WTC11 (cell line): ENCODE measurements around the gene KLHL10. TPM values are rescaled to one million over a fixed set of nuclear protein-coding genes. Genes with fewer than 3 reads are reported as not detected.

Experiments
- ATAC-seq: fragments of 200-7000 bp; cut with Tn5 transposase; 2 replicates; pipeline ENCODE4 v1.10.0; 2021; ENCODE audit warnings: mild to moderate bottlenecking, moderate library complexity
- CTCF ChIA-PET: fragments of 300-600 bp; sonication (Branson Sonifier 250); formaldehyde crosslinking; loops from one replicate; lab custom pipeline; 2021; ENCODE audit warnings: antibody characterized with exemption; lab: Charles Lee
- POLR2A ChIA-PET: fragments of 350-600 bp; sonication (Branson Sonifier 250); formaldehyde crosslinking; loops from one replicate; lab custom pipeline; 2021; ENCODE audit warnings: antibody characterized with exemption; lab: Charles Lee
- DNase-seq: peaks from one replicate; pipeline ENCODE4 v3.0.0; 2021; ENCODE audit warnings: low spot score
- H3K27ac Mint-ChIP-seq: 2 replicates; pipeline ENCODE4 v1.8.0; 2021; ENCODE audit warnings: mixed read lengths
- H3K27me3 Mint-ChIP-seq: 2 replicates; pipeline ENCODE4 v1.8.0; 2021; ENCODE audit warnings: low read depth, mild to moderate bottlenecking, moderate library complexity, mixed read lengths
- H3K36me3 Mint-ChIP-seq: 2 replicates; pipeline ENCODE4 v1.8.0; 2021; ENCODE audit warnings: mixed read lengths
- H3K4me1 Mint-ChIP-seq: 2 replicates; pipeline ENCODE4 v1.8.0; 2022; ENCODE audit warnings: mixed read lengths
- H3K4me3 Mint-ChIP-seq: 2 replicates; pipeline ENCODE4 v1.8.0; 2021; ENCODE audit warnings: mild to moderate bottlenecking, moderate library complexity, mixed read lengths
- H3K9me3 Mint-ChIP-seq: 2 replicates; pipeline ENCODE4 v1.8.0; 2021; ENCODE audit warnings: mixed read lengths
- FOXJ3 ChIP-seq: sonication (generic); formaldehyde crosslinking; IDR thresholded peaks from 2 replicates; pipeline ENCODE4 v1.9.0; 2021; ENCODE audit warnings: missing genetic modification reagents, mild to moderate bottlenecking, borderline replicate concordance
- GTF2I ChIP-seq: fragments of 250-450 bp; sonication (Bioruptor Pico); conservative IDR thresholded peaks from 2 replicates; pipeline ENCODE4 v1.4.0; 2021; ENCODE audit warnings: mild to moderate bottlenecking
- IRF2 ChIP-seq: sonication (generic); formaldehyde crosslinking; IDR thresholded peaks from 2 replicates; pipeline ENCODE4 v1.8.0; 2022; ENCODE audit warnings: low read depth, missing genetic modification reagents, borderline replicate concordance
- MXD4 ChIP-seq: fragments of 250-450 bp; sonication (Bioruptor Pico); IDR thresholded peaks from 2 replicates; pipeline ENCODE4 v1.8.0; 2021; ENCODE audit warnings: mild to moderate bottlenecking, moderate library complexity, borderline replicate concordance
- NR2C2 ChIP-seq: sonication (generic); formaldehyde crosslinking; IDR thresholded peaks from 2 replicates; pipeline ENCODE4 v1.8.0; 2022; ENCODE audit warnings: mild to moderate bottlenecking, missing genetic modification reagents
- ZNF263 ChIP-seq: sonication (generic); formaldehyde crosslinking; IDR thresholded peaks from 2 replicates; pipeline ENCODE4 v1.8.1; 2022; ENCODE audit warnings: low read depth, mild to moderate bottlenecking, moderate library complexity, missing genetic modification reagents
- ZNF416 ChIP-seq: fragments of 250-450 bp; sonication (Bioruptor Pico); IDR thresholded peaks from 2 replicates; pipeline ENCODE4 v1.9.0; 2021; ENCODE audit warnings: mild to moderate bottlenecking, inconsistent platforms
- total RNA-seq: library from RNA; stranded (reverse); gene quantifications from 3 replicates; pipeline ENCODE4 v1.2.3, GENCODE V29; 2021
- TF ChIP-seq, protein P1 (sequence below): sonication (generic); formaldehyde crosslinking; IDR thresholded peaks from 2 replicates; pipeline ENCODE4 v1.8.1; 2023; ENCODE audit warnings: mild to moderate bottlenecking, missing genetic modification reagents, borderline replicate concordance
- TF ChIP-seq, protein P2 (sequence below): sonication (generic); formaldehyde crosslinking; IDR thresholded peaks from 2 replicates; pipeline ENCODE4 v1.8.1; 2022; ENCODE audit warnings: low read depth, missing genetic modification reagents, borderline replicate concordance
- TF ChIP-seq, protein P3 (sequence below): fragments of 250-450 bp; sonication (Bioruptor Pico); IDR thresholded peaks from 2 replicates; pipeline ENCODE4 v1.9.0; 2021; ENCODE audit warnings: mild to moderate bottlenecking, borderline replicate concordance
- TF ChIP-seq, protein P4 (sequence below): sonication (generic); formaldehyde crosslinking; IDR thresholded peaks from 2 replicates; pipeline ENCODE4 v1.8.0; 2022; ENCODE audit warnings: mild to moderate bottlenecking, missing genetic modification reagents
- TF ChIP-seq, protein P5 (sequence below): sonication (generic); formaldehyde crosslinking; IDR thresholded peaks from 2 replicates; pipeline ENCODE4 v1.8.0; 2022; ENCODE audit warnings: mild to moderate bottlenecking, missing genetic modification reagents
- TF ChIP-seq, protein P6 (sequence below): sonication (generic); formaldehyde crosslinking; IDR thresholded peaks from 2 replicates; pipeline ENCODE4 v1.8.0; 2023; ENCODE audit warnings: missing genetic modification reagents, mild to moderate bottlenecking, borderline replicate concordance

KLHL10 gene
- total RNA-seq, 1 experiment from 2014 or later = 0.35 TPM

DNA sequence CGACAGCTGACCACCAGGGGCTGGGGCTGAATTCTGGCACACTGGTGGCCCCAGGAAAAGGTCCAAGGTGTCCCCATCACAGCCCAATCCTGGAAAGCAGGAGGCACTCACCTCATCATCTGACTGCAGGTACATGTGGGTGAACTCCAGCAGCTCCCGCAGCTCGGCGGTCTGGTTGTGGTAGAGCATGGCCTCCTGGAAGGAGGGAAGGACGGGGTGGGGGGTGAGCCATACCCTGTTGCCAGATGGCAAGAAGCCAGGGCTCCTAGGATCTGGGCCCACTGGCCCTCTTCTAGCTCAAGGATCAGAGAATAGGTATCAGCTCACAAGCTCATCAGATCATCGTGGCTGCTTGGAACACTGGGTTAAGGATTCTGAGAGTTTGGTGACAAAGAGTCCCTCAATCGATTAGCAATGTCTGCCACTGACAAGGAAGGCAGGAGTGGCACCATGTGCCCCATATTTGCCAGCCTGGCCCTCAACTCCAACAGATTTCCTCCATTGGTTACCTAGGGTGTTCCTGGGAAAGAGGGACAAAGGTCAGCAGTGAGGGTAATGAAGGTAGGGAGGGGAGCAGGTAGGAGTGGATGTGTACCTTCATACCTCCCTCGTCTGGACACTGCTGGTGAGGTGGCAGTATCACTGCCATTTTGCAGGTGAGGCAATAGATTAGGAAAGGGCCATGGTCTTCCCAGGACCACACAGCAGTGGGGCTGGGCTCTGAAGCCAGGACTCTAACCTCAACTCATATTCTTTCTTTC is 30.8 kb upstream of the KLHL10 start (continued):
- TF ChIP-seq, protein P1, sequence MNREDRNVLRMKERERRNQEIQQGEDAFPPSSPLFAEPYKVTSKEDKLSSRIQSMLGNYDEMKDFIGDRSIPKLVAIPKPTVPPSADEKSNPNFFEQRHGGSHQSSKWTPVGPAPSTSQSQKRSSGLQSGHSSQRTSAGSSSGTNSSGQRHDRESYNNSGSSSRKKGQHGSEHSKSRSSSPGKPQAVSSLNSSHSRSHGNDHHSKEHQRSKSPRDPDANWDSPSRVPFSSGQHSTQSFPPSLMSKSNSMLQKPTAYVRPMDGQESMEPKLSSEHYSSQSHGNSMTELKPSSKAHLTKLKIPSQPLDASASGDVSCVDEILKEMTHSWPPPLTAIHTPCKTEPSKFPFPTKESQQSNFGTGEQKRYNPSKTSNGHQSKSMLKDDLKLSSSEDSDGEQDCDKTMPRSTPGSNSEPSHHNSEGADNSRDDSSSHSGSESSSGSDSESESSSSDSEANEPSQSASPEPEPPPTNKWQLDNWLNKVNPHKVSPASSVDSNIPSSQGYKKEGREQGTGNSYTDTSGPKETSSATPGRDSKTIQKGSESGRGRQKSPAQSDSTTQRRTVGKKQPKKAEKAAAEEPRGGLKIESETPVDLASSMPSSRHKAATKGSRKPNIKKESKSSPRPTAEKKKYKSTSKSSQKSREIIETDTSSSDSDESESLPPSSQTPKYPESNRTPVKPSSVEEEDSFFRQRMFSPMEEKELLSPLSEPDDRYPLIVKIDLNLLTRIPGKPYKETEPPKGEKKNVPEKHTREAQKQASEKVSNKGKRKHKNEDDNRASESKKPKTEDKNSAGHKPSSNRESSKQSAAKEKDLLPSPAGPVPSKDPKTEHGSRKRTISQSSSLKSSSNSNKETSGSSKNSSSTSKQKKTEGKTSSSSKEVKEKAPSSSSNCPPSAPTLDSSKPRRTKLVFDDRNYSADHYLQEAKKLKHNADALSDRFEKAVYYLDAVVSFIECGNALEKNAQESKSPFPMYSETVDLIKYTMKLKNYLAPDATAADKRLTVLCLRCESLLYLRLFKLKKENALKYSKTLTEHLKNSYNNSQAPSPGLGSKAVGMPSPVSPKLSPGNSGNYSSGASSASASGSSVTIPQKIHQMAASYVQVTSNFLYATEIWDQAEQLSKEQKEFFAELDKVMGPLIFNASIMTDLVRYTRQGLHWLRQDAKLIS (CRISPR knock-in tag) = no peak
- no peak for TF ChIP-seq MXD4 (CRISPR knock-in tag)
- TF ChIP-seq, protein P2, sequence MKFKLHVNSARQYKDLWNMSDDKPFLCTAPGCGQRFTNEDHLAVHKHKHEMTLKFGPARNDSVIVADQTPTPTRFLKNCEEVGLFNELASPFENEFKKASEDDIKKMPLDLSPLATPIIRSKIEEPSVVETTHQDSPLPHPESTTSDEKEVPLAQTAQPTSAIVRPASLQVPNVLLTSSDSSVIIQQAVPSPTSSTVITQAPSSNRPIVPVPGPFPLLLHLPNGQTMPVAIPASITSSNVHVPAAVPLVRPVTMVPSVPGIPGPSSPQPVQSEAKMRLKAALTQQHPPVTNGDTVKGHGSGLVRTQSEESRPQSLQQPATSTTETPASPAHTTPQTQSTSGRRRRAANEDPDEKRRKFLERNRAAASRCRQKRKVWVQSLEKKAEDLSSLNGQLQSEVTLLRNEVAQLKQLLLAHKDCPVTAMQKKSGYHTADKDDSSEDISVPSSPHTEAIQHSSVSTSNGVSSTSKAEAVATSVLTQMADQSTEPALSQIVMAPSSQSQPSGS (CRISPR knock-in tag) = no peak
- TF ChIP-seq, all 79 proteins: peak for 0

DNA sequence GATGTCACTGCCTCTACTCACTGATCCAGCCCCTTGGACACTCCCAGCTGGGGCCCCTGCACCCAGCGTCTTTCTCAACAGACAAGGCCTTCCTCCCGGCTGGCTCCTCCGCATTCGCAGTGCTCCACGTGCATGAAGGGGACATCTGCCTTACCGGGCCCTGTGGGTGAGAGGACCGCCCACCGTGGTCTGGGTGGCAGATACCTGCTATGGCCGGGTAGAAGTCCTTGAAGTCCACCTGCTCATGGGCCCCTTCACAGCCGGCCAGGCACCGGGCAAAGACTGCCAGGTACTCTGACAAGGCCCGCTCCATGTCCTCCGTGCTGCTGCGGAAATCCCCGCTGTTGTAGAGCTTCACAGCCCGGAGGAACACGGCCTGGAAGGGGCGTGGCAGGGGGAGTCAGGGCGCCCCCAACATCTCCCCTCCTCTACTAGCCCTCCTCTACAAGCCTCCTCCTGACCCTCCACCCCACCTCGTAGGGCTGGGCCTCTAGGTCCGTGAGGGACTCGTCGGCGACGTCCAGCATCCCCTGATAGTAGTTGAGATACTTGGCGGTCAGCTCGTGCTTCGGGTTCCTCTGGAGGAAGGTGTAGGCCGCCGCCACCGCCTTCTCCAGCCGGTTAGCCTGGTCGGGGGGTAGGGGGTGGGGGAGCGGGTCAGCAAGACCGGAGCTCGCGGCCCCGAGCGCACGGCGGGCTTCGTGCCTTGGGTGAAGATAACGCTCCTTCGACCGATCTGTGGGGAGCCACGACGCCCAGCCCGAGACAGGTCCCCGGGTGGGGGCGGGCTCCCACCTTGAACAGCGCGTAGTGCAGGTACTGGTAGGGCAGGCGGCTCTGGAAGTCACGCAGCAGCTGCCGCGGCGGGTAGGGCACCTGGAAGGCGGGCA is 26.7 kb upstream of the KLHL10 start:
- H3K9me3 Mint-ChIP-seq = no peaks in the 10 kb centered on the region
- H3K4me3 Mint-ChIP-seq = peak overlapping the region; percentile 98
- no peak for TF ChIP-seq NR2C2 (CRISPR knock-in tag)
- TF ChIP-seq, protein P3, sequence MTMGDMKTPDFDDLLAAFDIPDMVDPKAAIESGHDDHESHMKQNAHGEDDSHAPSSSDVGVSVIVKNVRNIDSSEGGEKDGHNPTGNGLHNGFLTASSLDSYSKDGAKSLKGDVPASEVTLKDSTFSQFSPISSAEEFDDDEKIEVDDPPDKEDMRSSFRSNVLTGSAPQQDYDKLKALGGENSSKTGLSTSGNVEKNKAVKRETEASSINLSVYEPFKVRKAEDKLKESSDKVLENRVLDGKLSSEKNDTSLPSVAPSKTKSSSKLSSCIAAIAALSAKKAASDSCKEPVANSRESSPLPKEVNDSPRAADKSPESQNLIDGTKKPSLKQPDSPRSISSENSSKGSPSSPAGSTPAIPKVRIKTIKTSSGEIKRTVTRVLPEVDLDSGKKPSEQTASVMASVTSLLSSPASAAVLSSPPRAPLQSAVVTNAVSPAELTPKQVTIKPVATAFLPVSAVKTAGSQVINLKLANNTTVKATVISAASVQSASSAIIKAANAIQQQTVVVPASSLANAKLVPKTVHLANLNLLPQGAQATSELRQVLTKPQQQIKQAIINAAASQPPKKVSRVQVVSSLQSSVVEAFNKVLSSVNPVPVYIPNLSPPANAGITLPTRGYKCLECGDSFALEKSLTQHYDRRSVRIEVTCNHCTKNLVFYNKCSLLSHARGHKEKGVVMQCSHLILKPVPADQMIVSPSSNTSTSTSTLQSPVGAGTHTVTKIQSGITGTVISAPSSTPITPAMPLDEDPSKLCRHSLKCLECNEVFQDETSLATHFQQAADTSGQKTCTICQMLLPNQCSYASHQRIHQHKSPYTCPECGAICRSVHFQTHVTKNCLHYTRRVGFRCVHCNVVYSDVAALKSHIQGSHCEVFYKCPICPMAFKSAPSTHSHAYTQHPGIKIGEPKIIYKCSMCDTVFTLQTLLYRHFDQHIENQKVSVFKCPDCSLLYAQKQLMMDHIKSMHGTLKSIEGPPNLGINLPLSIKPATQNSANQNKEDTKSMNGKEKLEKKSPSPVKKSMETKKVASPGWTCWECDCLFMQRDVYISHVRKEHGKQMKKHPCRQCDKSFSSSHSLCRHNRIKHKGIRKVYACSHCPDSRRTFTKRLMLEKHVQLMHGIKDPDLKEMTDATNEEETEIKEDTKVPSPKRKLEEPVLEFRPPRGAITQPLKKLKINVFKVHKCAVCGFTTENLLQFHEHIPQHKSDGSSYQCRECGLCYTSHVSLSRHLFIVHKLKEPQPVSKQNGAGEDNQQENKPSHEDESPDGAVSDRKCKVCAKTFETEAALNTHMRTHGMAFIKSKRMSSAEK (CRISPR knock-in tag) = no peak
- no peak for TF ChIP-seq ZNF416 (CRISPR knock-in tag)
- TF ChIP-seq GTF2I (CRISPR knock-in tag) = no peak
- no peak for TF ChIP-seq MXD4 (CRISPR knock-in tag)
- TF ChIP-seq IRF2 (CRISPR knock-in tag) = no peak
- TF ChIP-seq, protein P4, sequence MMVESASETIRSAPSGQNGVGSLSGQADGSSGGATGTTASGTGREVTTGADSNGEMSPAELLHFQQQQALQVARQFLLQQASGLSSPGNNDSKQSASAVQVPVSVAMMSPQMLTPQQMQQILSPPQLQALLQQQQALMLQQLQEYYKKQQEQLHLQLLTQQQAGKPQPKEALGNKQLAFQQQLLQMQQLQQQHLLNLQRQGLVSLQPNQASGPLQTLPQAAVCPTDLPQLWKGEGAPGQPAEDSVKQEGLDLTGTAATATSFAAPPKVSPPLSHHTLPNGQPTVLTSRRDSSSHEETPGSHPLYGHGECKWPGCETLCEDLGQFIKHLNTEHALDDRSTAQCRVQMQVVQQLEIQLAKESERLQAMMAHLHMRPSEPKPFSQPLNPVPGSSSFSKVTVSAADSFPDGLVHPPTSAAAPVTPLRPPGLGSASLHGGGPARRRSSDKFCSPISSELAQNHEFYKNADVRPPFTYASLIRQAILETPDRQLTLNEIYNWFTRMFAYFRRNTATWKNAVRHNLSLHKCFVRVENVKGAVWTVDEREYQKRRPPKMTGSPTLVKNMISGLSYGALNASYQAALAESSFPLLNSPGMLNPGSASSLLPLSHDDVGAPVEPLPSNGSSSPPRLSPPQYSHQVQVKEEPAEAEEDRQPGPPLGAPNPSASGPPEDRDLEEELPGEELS (CRISPR knock-in tag) = 0 out of 2 replicates have a peak, but pooled peaks have one; percentile 17
- TF ChIP-seq FOXJ3 (CRISPR knock-in tag) = no peak
- TF ChIP-seq, protein P5, sequence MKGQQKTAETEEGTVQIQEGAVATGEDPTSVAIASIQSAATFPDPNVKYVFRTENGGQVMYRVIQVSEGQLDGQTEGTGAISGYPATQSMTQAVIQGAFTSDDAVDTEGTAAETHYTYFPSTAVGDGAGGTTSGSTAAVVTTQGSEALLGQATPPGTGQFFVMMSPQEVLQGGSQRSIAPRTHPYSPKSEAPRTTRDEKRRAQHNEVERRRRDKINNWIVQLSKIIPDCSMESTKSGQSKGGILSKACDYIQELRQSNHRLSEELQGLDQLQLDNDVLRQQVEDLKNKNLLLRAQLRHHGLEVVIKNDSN (CRISPR knock-in tag) = no peak
- TF ChIP-seq ZNF263 (CRISPR knock-in tag) = peak; percentile 70; the same call in 1 of the 2 replicates
- TF ChIP-seq, protein P6, sequence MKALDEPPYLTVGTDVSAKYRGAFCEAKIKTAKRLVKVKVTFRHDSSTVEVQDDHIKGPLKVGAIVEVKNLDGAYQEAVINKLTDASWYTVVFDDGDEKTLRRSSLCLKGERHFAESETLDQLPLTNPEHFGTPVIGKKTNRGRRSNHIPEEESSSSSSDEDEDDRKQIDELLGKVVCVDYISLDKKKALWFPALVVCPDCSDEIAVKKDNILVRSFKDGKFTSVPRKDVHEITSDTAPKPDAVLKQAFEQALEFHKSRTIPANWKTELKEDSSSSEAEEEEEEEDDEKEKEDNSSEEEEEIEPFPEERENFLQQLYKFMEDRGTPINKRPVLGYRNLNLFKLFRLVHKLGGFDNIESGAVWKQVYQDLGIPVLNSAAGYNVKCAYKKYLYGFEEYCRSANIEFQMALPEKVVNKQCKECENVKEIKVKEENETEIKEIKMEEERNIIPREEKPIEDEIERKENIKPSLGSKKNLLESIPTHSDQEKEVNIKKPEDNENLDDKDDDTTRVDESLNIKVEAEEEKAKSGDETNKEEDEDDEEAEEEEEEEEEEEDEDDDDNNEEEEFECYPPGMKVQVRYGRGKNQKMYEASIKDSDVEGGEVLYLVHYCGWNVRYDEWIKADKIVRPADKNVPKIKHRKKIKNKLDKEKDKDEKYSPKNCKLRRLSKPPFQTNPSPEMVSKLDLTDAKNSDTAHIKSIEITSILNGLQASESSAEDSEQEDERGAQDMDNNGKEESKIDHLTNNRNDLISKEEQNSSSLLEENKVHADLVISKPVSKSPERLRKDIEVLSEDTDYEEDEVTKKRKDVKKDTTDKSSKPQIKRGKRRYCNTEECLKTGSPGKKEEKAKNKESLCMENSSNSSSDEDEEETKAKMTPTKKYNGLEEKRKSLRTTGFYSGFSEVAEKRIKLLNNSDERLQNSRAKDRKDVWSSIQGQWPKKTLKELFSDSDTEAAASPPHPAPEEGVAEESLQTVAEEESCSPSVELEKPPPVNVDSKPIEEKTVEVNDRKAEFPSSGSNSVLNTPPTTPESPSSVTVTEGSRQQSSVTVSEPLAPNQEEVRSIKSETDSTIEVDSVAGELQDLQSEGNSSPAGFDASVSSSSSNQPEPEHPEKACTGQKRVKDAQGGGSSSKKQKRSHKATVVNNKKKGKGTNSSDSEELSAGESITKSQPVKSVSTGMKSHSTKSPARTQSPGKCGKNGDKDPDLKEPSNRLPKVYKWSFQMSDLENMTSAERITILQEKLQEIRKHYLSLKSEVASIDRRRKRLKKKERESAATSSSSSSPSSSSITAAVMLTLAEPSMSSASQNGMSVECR (CRISPR knock-in tag) = 0 out of 2 replicates have a peak, but pooled peaks have one; percentile 50

More for the DNA sequence above, 26.7 kb upstream of the KLHL10 start:
- ChIA-PET POLR2A (interaction anchor here (0.5 to 4.3 kb wide), 7 partner anchors 9 to 1522 kb away, joined by 3 to 62 read pairs (median 7); partner anchors contain the start of genes JUP and KLHL11), CTCF (interaction anchor here (0.6 to 4.6 kb wide), 34 partner anchors 8 to 262 kb away, joined by 3 to 91 read pairs (median 5); partner anchors contain the start of genes ACLY, JUP and KLHL11)
- ATAC-seq = peak; percentile 1
- peak; percentile 57 for DNase-seq
- Mint-ChIP-seq H3K27ac (no peak overlapping the region), H3K36me3 (peaks cover 17% of the 10 kb centered on the region), H3K4me1 (peaks cover 24% of the 10 kb centered on the region), H3K27me3 (peaks cover 7% of the 10 kb centered on the region)
